GM18861 (cell line): ENCODE data around the gene APOA1.

ENCODE experiments used
- ATAC-seq: cut with Tn5 transposase; IDR thresholded peaks from one replicate; pipeline ENCODE4 v1.9.1; 2021; ENCODE audit not compliant: unreplicated experiment

Gene APOA1

DNA sequence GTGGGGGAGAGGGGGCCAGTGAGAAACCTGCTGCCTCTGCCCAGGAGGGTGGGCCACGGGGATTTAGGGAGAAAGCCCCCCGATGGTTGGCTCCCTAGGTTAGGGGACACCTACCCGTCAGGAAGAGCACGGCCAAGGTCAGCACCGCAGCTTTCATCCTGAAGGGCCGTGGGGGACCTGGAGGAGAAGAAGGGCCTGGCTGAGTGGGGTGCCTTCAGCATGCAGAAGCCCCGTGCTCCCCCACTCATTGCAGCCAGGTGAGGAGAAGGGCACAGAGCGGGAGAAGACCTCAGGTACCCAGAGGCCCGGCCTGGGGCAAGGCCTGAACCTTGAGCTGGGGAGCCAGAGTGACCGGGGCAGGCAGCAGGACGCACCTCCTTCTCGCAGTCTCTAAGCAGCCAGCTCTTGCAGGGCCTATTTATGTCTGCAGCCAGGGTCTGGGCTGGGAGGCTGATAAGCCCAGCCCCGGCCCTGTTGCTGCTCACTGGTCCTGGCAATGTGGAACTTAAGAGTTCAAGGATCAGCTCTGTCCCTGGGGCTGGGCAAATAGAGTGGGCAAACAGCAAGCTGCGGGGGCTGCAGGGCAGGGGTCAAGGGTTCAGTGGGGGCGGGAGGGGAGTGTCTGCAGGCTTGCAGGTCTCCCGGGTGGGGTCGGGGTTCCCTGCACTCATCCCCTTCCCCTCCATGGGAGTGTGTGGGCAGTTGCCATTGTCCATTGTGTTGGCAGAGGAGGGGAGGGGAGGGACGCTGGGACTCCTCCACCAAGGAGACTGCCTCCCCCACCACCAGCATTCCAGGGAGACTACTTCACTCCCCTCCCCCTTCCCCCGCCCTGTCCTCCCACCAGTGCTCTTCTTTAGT is at the start of gene APOA1:
APOA1 (minus strand) TSS at position 392 of the 861 bp plus-strand sequence; CDS start at position 157, 235 bp downstream.
- no peak for ATAC-seq

DNA sequence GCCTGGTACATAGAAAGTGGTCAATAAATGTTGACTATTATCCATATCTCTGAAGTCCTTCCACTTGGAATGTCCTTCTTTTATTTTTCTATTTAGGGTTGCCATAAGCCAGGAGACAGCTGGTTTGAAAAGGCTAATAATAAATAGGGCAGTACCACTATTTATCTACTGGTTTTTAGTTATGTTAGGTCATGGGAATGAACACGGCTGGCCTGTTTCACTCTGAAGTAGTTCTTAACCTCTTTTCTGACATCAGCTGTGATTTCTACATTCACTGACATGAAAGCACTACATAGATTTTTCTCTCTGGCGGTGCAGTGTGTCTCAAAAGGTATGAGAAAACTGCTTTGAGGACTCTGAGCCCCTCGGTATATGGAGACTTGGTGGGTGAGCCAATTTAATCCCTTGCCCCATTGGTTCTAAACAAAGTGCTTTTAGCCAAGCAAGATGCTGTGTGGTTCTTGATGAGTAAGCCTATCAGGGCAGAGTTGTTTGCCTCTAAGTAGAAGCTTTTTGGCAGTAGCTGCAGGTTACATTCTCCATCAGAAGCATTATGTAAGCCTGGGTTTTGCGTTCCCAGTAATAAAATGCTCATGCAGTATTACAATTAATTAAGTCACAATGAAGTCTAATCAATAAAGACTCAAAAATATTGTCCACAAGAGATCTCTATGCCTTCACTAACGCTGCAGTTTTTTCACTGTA is 48.7 kb upstream of the APOA1 start:
- ATAC-seq, result no peak

DNA sequence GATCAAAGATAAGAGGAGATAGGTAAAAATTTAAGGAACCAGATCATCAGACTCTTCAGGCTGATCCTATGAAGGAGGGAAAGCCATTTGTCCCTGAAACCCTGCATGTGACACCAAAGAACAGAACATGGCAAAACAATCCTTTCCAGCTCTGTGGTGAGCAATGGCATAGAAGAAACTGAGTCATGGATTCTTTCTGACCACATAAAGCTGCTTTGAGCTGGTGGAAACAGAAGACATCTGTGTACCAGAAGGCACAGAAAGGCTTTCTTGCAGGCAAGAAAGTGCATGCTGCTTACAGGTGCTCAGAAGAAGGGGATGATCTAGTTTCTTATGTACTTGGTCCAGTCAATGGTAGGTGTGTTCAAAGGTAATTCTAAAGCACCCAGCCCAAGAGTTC is 45.0 kb upstream of the APOA1 start:
- ATAC-seq, result no peak

DNA sequence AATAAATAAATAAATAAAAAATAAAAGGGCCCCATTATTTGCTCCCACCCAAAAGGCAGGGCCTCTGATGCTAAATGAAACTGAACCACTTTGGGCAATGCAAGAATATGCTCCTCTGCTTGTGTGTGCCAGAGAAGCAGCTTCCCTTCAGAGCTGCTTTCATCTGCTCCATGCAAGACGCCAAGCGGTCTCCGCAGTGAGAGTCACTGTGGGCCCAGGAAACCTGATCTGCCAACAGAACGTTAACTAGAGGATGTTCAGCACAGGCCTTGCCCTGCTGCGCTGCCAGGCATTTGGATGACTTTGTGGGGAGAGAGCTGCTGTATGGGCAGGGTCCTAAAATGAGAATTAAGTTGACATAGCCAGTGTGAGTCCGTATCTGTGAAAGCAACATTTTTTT is 43.7 kb upstream of the APOA1 start:
- no peak for ATAC-seq

DNA sequence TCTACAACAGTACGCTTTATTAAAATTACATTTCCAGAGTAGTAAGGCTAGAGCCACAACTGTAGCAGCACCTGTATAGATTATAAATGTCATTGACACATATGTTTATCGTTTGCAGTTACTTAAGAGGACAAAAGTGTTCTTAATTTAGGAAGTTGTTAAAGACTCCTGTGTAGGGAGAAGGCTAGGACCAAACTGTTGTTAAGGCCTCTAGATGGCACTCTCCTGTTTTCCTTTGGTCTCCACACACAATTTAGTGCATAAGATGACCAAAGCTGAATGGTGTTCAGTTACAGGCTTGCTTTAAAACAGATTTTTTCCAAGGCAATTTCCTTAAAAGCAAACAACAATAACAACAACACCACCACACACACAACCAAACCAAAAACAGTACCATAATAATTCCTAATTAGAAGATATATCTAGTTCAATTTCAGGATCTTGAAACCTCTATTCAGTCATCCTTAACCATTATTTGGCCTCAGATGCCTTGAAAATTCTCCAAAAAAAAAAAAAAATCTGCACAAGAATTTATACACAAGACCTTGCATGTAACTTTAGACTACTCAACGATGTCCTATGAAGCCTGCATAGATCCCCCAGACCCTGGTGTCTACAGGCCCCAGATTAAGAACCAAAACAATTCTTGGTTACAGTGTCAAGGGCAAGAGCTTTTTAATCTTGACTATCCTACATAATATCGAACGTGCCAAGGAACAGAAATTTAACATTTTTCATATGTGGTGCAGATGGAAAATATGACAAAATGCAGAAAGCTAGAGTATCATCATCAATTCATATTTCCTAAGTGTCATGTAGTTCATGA is 42.6 kb upstream of the APOA1 start:
- ATAC-seq, result no peak

DNA sequence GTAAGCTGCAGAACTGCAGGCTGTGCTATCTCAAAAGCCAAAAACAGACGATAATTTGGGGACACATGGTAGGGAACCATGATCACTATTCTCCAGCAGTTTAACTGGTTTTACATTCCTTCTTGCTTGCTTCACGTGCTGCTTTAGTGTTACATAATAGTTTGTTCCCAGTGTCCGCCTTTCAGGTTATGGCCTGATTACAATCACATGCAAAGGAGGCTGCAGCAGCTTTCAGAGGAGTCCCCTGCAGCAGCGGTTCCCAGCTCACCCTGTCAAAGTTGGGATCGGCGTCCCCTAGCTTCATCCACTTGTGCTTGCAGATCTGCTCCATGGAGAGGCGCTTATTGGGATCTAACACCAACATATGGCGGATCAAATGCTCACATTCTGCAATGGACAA is 39.2 kb upstream of the APOA1 start:
- no peak for ATAC-seq

DNA sequence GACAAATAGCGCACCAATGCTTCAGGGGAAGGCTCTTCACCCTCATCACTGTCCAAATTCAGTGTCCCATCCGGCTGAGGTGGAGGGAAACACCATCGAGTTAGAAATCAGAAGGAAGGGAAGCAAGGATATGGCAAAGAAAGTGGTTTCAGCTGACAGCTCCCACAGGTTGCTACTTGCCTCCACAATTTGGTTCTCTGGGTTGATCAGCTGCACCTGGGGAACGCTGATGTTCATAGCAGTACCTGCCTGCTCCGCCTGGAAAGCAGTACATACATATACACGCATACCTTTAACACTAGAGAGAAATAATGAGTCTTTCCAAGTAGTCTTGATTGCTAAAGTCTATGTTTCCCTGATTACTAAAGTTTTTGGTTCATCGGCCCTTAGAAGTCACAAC is 37.8 kb upstream of the APOA1 start:
- ATAC-seq, result no peak

DNA sequence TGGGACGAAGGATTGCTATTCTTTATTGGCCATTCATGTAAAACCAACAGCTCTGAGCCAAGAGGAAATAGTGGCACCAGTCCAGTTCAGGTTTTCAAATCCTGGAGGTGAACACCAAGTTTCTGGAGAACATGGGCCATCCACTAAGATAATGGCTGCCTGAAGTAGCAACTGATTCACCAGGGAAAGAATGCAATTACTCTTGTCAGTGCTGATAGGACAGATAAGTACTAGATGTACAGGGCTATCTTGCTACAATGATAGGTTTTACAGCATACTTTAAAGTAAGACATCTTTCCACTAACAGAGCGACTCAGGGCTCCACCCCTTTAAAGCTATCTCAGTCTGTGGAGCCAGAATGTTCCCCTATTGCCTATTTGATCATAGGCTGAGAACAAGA is 36.8 kb upstream of the APOA1 start:
- no peak for ATAC-seq

DNA sequence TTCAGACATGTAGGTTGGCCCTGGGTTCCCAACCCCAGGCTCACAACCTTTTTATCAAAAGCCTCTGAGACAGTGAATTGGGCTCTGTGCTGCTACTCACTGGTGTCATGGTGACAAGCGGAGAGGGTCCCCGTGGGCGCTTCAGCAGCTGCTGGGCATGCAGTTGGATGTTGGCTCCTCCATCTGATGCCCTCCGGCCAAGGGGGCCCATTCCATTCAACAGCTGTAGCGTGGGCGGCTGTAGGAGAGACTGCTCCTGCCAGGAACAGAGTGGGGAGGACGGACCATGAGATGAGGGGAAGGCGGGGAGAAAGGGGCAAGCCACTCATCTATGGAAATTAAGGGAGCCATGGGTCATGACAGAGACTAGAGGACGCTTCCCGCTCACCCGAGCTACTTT is 36.0 kb upstream of the APOA1 start:
- ATAC-seq, result no peak

DNA sequence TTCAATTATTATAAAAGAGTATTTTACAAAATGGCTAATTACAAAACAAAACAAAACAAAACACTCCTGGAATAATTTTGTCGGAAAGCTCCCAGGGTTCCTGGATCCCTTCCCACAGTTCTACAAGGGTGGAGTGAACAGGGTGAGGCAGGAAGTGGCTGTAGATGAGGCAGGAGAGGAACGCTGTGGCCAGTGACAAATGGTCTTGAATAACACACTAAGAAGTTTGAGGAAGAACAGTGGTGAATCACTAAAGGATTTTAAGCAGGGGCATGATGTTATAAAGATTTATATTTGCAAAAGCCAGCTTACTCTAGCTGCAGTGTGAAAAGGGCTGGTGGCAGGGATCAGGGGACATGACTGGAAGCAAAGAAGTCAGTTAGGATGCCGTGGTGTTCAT is 33.8 kb upstream of the APOA1 start:
- no peak for ATAC-seq

DNA sequence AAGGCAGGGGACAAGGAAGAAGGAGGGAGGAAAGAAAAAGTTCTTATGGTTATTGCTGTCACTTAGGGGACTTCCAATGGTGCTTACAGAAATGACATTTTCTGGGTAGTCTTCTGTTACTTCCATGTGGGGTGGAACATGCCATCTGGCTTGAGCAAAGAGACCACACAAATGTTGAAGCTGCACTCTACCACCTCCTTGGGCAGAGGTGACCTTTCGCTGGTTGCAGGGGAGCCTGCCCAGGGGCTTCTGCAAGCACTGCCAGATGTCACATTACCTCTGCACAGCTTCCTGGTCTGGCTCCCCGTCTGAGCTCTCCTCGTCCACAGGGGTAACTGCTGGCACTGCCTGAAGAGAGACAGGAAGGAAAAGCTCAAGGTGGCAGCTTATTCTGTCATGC is 32.6 kb upstream of the APOA1 start:
- no peak for ATAC-seq

DNA sequence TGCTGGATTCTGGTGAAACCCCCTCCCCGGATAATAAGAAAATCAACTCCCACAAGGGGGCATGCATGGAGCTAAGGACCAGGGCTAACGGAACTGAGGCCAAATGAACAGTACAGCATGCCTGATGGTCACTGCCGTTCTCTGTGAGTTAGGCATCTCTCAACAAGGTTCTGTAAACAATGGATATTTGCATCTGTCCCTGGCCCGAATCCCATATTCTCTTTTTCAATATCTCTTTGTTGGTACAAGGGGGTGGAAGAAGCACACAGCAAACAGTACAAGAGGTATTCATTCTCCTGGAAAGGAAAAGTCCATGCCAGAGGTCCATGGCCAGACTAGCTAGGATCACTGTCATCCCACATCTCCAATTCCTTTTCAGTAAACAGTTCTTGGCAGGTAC is 32.2 kb upstream of the APOA1 start:
- ATAC-seq, result no peak

DNA sequence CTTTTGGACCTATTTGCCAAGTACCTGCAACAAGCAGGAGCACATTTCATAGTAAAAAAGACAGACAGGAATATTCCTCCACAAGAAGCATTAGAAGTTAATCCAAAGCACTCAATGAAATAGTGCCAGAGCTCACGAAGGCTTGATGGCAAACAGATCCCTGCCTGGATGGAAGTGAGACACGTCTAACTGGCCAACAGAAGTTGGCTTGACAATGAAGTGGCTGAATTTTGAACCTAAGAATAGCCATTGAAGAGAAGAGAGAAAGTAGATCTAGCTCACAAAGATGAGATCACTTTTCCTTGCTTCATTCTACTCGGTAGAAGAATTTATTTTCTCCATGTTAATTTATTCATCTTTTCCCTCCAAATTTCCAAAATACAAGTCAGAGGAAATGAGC is 30.6 kb upstream of the APOA1 start:
- ATAC-seq, result no peak

DNA sequence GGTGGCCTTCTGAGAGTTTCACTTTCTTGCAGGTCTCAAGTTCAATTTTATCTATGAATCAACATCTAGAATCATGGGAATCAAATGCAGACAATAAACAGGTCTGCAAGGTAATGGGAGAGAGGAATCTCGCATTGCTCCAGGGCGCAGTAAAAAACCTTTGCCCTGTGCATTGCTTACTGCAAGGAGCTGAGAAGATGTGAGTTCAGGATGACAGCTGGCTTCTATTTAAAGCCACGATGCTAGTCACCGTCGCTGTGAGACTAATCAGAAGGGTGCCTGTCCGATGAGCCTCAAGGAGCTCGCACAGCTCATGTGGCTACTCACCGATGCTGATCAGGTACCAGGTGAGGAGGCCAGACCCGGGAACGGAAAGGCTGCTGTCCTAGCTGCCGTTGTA is 30.2 kb upstream of the APOA1 start:
- no peak for ATAC-seq

DNA sequence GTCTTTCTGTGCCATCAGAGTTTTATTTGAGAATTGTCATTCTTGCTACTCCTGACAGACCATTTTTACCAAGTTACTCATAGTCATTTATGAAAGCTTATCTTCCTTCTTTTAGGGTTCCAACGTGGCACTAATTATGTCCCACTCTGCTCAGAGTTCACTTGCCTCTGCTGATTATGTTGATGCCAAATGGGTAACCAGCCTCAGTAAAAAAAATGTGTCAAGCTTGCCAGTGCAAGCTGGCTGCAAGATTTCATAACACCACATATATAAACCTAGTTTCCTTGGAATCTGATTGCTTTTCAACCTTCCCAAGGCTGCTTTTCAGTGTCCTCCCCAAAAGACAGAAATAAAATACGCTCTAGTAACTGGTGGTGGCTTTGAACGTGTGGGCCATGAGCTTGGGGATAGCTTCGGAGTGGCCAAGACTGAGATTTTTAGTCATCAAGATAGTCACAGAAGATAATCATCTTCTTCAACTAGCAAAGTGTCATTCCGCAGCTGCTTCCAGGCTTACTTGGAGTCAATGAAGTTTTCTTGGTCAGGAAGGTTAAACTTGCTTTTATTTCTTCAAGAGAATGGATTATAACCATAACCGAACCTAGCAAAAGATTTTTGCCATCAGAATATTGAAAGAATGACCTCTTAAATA is 29.5 kb upstream of the APOA1 start:
- no peak for ATAC-seq

DNA sequence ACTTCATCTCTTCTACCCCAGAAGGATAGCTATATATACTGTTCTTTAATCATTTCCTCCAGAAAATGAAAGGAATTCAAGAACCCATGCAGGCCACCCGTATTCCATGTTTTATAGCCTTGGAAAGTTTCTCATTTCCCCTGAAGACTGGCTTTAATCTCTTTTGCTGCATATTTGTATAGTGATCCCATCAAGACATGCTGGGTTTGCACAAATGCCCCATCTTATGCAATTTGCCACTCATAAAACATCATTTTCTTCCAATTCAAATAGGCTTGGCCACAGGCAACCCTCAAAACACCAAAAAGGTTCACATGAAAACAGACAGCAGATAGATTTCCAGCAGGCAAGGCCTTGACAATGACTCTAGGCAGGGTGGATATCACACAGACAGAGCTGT is 28.3 kb upstream of the APOA1 start:
- ATAC-seq, result no peak

DNA sequence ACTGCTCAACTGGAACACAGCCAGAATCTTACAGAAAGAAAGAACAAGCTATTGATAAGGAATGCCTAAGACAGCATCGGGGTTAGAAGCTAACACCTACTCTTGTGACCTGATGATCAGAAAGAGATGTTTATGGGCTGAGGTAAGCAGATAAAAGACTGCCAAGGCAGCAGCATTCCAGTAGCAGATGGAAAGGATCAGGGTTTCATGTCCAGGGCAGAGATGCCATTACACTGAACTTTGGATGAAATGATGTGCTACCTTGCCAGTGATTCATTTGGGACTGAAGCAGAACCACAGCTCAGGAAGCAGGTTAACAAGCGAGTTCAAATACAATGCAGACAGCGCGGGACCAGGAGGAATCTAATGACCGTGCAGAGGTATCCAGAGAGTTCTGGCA is 27.1 kb upstream of the APOA1 start:
- no peak for ATAC-seq

DNA sequence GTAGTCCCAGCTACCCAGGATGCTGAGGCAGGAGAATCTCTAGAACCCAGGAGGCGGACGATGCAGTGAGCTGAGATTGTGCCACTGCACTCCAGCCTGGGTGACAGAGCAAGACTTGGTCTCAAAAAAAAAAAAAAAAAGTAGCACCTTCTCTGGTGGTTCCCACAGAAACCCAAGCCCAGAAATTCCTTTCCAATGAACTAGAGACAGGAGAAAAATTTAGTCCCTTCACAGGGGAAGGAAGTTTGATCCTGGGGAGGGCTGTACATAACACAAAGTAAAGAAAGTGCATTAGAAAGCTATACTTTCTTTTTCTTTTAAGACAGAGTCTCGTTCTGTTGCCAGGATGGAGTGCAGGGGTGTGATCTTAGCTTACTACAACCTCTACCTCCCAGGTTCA is 25.5 kb upstream of the APOA1 start:
- no peak for ATAC-seq

DNA sequence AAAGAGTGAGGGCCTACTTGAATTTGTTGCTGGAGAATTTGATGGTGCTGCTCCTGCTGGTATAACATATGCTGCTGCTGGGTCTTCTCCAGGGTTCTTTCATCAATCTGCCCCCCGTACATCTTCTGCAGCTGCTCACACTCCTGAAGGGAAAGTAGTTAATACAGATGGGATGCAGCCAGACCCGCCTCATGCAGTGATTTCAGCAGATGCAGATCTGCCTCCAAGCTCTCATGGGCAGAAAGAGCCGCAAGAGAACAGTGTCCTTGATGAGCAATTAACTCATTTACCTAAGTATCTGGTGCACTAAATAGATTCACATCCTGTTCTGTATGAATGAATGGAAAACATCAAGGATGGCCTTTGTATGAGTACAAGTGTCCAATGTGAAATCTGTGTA is 24.8 kb upstream of the APOA1 start:
- no peak for ATAC-seq

DNA sequence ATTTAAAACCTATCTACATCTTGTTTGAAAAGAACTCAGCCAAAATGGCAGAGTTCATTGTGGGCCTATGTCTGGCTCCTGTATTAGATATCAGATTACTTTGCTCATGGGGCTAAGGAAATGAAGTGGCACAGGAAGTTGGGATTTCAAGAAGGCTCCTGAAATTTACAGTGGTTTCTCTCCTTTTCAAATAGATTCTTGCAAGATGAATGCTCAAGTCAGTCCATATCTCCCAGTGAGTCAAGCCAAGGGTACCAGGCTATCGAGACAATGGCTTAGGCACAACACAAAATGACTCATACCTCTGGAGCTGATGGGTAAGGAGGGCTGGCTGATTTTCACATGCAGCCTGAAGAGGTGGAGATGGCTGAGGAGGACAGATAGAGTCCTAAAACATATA is 24.1 kb upstream of the APOA1 start:
- ATAC-seq, result no peak

DNA sequence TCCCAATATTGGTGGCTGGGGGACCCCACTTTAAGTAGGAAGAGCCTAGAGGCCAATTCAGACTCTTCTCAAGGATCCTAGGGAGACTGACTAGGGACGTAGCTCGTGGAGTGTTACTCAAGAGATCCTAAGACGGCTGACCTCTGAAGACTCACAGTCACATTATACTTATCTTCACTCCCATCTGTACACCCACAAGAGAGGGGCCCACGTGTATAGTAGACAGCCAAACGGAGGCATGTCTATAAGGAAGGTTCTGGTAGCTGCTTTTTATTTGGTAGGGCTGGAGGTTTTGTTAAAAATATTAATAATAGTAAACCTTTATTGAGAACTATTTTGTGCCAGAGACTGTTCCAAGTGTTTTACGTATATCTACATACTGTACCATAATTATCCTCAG is 22.9 kb upstream of the APOA1 start:
- no peak for ATAC-seq
